Panc1 (cell line): ENCODE measurements around the gene SLC46A2. TPM values are rescaled to one million over a fixed set of nuclear protein-coding genes. Genes with fewer than 3 reads are reported as not detected.

Experiments used
- ATAC-seq: fragments of 200-7000 bp; cut with Tn5 transposase; 2 replicates; pipeline ENCODE4 v1.9.1; 2020; ENCODE audit warnings: mild to moderate bottlenecking, moderate library complexity
- BruUV-seq: library from RNA; stranded (reverse); fragments of 400-500 nt; replicated peaks from 2 replicates; lab custom pipeline; 2021; lab: Mats Ljungman, UMichigan
- CTCF ChIA-PET: fragments of 300-600 bp; sonication (Branson Sonifier 250); formaldehyde crosslinking; loops from one replicate; lab custom pipeline; 2022; ENCODE audit warnings: antibody characterized with exemption; lab: Charles Lee
- POLR2A ChIA-PET: fragments of 300-600 bp; sonication (Branson Sonifier 250); formaldehyde crosslinking; loops from one replicate; lab custom pipeline; 2022; ENCODE audit warnings: antibody characterized with exemption; lab: Charles Lee
- DNase-seq: peaks from one replicate; pipeline ENCODE4 v3.0.0-alpha.2; 2010; ENCODE audit warnings: low read depth, low spot score
- H3K27ac ChIP-seq: 2 replicates; pipeline ENCODE4 v1.5.1; 2011; ENCODE audit warnings: mild to moderate bottlenecking, low read length, inconsistent platforms
- H3K27me3 ChIP-seq: fragments of 200-500 bp; sonication (Bioruptor generic); 2 replicates; pipeline ENCODE4 v1.6.0; 2014; ENCODE audit warnings: low read length, inconsistent platforms; ENCODE audit not compliant: control insufficient read depth, insufficient read depth
- H3K36me3 ChIP-seq: fragments of 200-500 bp; sonication (Bioruptor generic); 2 replicates; pipeline ENCODE4 v1.5.1; 2014; ENCODE audit warnings: inconsistent platforms, mild to moderate bottlenecking, low read length, moderate library complexity; ENCODE audit not compliant: control insufficient read depth, insufficient read depth
- H3K4me1 ChIP-seq: 2 replicates; pipeline ENCODE4 v1.5.1; 2011; ENCODE audit warnings: inconsistent platforms, mild to moderate bottlenecking, low read length, moderate library complexity; ENCODE audit not compliant: control insufficient read depth, insufficient read depth
- H3K4me3 ChIP-seq, 2 experiments: 2 replicates each; pipeline ENCODE4 v1.5.1; 2011 to 2012; ENCODE audit warnings: low read depth in 2 of 2, low read length in 2 of 2, mild to moderate bottlenecking in 2 of 2, inconsistent platforms in 1 of 2, moderate library complexity in 1 of 2
- H3K9me3 ChIP-seq: fragments of 200-500 bp; sonication (Bioruptor generic); 2 replicates; pipeline ENCODE4 v1.5.1; 2014; ENCODE audit warnings: low read depth, mild to moderate bottlenecking, inconsistent platforms, low read length, moderate library complexity; ENCODE audit not compliant: control insufficient read depth, insufficient read depth
- POLR2AphosphoS5 ChIP-seq: IDR thresholded peaks from 2 replicates; pipeline ENCODE4 v1.6.1; 2012; ENCODE audit warnings: mild to moderate bottlenecking, low read depth, low read length, moderate library complexity
- SIN3A ChIP-seq: IDR thresholded peaks from 2 replicates; pipeline ENCODE4 v1.6.1; 2012; ENCODE audit warnings: low read depth, mild to moderate bottlenecking, low read length, moderate library complexity, borderline replicate concordance; ENCODE audit not compliant: insufficient read depth
- TCF7L2 ChIP-seq: IDR thresholded peaks from 2 replicates; pipeline ENCODE4 v1.6.1; 2011; ENCODE audit warnings: mild to moderate bottlenecking, low read depth, low read length, inconsistent platforms
- in situ Hi-C: cut with HindIII; loops from 2 replicates; pipeline ENCODE4 v1.10.0; 2016; ENCODE audit warnings: low sequenced_read_pairs, low pct_unique_long_range_greater_than_20kb
- intact Hi-C: fragments of 100-400 bp; cut with micrococcal nuclease; formaldehyde crosslinking; loops from one replicate; pipeline ENCODE4 v1.10.0; 2022; ENCODE audit not compliant: unreplicated experiment
- total RNA-seq: library from RNA; stranded (reverse); gene quantifications from one replicate; pipeline ENCODE4 v1.2.1, GENCODE V29; 2021; ENCODE audit not compliant: unreplicated experiment
- TF ChIP-seq, protein P1 (sequence below), 2 experiments: IDR thresholded peaks; 2 replicates each; pipeline ENCODE4 v1.6.1; 2011 to 2012; ENCODE audit warnings: low read depth in 2 of 2, control low read depth in 1 of 2, low read length in 1 of 2, mild to moderate bottlenecking in 1 of 2, moderate library complexity in 1 of 2; ENCODE audit not compliant: insufficient read depth in 1 of 2
- TF ChIP-seq, protein P2 (sequence below): fragments of 450-650 bp; IDR thresholded peaks from 2 replicates; pipeline ENCODE4 v1.5.1; 2017; ENCODE audit warnings: mild to moderate bottlenecking

SLC46A2 gene
- total RNA-seq, 1 experiment from 2014 or later = not detected

- intact Hi-C loops (no loop called here), in situ Hi-C loops (no loop called here)
- DNase-seq = no peak
- ChIA-PET CTCF (no interaction called here), POLR2A (no interaction called here)
- Histone ChIP-seq H3K27me3 (no peaks in the 10 kb centered on the region), H3K4me1 (no peaks in the 10 kb centered on the region), H3K9me3 (no peaks in the 10 kb centered on the region), H3K27ac (no peak overlapping the region), H3K4me3 (no peak overlapping the region), H3K36me3 (no peaks in the 10 kb centered on the region)
- BruUV-seq = no TSS peak
- TF ChIP-seq POLR2AphosphoS5 (no peak), TCF7L2 (no peak), SIN3A (no peak)
- TF ChIP-seq, protein P1, sequence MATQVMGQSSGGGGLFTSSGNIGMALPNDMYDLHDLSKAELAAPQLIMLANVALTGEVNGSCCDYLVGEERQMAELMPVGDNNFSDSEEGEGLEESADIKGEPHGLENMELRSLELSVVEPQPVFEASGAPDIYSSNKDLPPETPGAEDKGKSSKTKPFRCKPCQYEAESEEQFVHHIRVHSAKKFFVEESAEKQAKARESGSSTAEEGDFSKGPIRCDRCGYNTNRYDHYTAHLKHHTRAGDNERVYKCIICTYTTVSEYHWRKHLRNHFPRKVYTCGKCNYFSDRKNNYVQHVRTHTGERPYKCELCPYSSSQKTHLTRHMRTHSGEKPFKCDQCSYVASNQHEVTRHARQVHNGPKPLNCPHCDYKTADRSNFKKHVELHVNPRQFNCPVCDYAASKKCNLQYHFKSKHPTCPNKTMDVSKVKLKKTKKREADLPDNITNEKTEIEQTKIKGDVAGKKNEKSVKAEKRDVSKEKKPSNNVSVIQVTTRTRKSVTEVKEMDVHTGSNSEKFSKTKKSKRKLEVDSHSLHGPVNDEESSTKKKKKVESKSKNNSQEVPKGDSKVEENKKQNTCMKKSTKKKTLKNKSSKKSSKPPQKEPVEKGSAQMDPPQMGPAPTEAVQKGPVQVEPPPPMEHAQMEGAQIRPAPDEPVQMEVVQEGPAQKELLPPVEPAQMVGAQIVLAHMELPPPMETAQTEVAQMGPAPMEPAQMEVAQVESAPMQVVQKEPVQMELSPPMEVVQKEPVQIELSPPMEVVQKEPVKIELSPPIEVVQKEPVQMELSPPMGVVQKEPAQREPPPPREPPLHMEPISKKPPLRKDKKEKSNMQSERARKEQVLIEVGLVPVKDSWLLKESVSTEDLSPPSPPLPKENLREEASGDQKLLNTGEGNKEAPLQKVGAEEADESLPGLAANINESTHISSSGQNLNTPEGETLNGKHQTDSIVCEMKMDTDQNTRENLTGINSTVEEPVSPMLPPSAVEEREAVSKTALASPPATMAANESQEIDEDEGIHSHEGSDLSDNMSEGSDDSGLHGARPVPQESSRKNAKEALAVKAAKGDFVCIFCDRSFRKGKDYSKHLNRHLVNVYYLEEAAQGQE (IDR thresholded peaks at IDR 0.05; ENCODE audit: insufficient read depth in 1 of 2, low read depth in 2 of 2, low read length in 1 of 2) = no peak
- TF ChIP-seq, protein P2, sequence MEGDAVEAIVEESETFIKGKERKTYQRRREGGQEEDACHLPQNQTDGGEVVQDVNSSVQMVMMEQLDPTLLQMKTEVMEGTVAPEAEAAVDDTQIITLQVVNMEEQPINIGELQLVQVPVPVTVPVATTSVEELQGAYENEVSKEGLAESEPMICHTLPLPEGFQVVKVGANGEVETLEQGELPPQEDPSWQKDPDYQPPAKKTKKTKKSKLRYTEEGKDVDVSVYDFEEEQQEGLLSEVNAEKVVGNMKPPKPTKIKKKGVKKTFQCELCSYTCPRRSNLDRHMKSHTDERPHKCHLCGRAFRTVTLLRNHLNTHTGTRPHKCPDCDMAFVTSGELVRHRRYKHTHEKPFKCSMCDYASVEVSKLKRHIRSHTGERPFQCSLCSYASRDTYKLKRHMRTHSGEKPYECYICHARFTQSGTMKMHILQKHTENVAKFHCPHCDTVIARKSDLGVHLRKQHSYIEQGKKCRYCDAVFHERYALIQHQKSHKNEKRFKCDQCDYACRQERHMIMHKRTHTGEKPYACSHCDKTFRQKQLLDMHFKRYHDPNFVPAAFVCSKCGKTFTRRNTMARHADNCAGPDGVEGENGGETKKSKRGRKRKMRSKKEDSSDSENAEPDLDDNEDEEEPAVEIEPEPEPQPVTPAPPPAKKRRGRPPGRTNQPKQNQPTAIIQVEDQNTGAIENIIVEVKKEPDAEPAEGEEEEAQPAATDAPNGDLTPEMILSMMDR = no peak
- ATAC-seq = no peak
Observed at GRCh38 chr9:112886351-112886750, 4.3 kb downstream of the SLC46A2 start.

DNA sequence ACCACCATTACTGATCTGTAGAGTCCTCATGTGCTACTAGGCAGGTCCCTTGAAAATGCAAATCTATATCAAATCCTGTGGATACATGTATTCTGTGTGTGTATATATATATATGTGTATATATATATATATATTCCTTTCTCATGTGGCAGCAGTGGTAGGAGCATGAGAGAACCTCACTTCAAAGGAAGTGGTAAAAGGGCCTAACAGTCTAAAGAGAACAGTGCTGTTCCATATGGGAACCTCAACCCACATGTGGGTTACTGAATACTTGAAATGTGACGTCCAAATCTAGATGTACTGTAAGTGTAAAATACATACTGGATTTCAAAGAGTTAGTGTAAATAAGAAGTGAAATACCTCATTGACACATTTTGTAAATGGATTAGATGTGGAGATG, 5.4 kb downstream of the SLC46A2 start:
- H3K27ac ChIP-seq = no peak overlapping the region
- CTCF ChIA-PET = interaction anchor here (0.5 kb wide), 1 partner anchor 41 kb away, joined by 4 read pairs; no protein-coding TSS in a partner anchor
- POLR2A ChIA-PET = no interaction called here

More for the DNA sequence above, 5.4 kb downstream of the SLC46A2 start:
- no TSS peak for BruUV-seq
- no peaks in the 10 kb centered on the region for H3K27me3 ChIP-seq
- in situ Hi-C loops = no loop called here
- no peak for DNase-seq
- no peak for ATAC-seq
- no peaks in the 10 kb centered on the region for H3K9me3 ChIP-seq
- intact Hi-C loops = no loop called here
- no peak overlapping the region for H3K4me3 ChIP-seq
- H3K4me1 ChIP-seq = no peaks in the 10 kb centered on the region
- TF ChIP-seq, protein P1 (IDR thresholded peaks at IDR 0.05; ENCODE audit: insufficient read depth in 1 of 2, low read depth in 2 of 2, low read length in 1 of 2) = no peak
- no peak for TF ChIP-seq POLR2AphosphoS5
- no peak for TF ChIP-seq TCF7L2
- no peak for TF ChIP-seq SIN3A
- TF ChIP-seq, protein P2 = no peak
- no peaks in the 10 kb centered on the region for H3K36me3 ChIP-seq
